Right lobe of liver (tissue), 4 donors: Measurements from ENCODE around the gene RBM6.

Experiments
- POLR2A ChIP-seq: fragments of 450-650 bp; IDR thresholded peaks from one replicate; pipeline ENCODE4 v1.6.1; 2017; ENCODE audit warnings: antibody characterized with exemption, mild to moderate bottlenecking
- TF ChIP-seq, protein P1 (sequence below), 4 donors: fragments of 200-600 bp in 3 of 4; fragments of 450-650 bp in 1 of 4; IDR thresholded peaks; one replicate each; pipeline versions ENCODE4 v1.5.1 to v1.8.0; 2016 to 2022; ENCODE audit warnings: antibody characterized with exemption in 4 of 4, mild to moderate bottlenecking in 2 of 4
- donor health status: DM: no; HTN: no; CAD: no.
- donor health status: DM: no; HTN: no; CAD: no.
- donor health status: DM: no; HTN: yes; CAD: no.

GRCh38 chr3:49997862-49998261 lies 57.9 kb downstream of the RBM6 start:
- TF ChIP-seq, protein P1, sequence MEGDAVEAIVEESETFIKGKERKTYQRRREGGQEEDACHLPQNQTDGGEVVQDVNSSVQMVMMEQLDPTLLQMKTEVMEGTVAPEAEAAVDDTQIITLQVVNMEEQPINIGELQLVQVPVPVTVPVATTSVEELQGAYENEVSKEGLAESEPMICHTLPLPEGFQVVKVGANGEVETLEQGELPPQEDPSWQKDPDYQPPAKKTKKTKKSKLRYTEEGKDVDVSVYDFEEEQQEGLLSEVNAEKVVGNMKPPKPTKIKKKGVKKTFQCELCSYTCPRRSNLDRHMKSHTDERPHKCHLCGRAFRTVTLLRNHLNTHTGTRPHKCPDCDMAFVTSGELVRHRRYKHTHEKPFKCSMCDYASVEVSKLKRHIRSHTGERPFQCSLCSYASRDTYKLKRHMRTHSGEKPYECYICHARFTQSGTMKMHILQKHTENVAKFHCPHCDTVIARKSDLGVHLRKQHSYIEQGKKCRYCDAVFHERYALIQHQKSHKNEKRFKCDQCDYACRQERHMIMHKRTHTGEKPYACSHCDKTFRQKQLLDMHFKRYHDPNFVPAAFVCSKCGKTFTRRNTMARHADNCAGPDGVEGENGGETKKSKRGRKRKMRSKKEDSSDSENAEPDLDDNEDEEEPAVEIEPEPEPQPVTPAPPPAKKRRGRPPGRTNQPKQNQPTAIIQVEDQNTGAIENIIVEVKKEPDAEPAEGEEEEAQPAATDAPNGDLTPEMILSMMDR (IDR thresholded peaks at IDR 0.05), result no peak
- no peak for TF ChIP-seq POLR2A
